ENCODE data around the gene TRAPPC8.

GRCh38 chr18:31983020-31983419 lies 40.1 kb upstream of the TRAPPC8 start:
- TF ChIP-seq, protein P1, sequence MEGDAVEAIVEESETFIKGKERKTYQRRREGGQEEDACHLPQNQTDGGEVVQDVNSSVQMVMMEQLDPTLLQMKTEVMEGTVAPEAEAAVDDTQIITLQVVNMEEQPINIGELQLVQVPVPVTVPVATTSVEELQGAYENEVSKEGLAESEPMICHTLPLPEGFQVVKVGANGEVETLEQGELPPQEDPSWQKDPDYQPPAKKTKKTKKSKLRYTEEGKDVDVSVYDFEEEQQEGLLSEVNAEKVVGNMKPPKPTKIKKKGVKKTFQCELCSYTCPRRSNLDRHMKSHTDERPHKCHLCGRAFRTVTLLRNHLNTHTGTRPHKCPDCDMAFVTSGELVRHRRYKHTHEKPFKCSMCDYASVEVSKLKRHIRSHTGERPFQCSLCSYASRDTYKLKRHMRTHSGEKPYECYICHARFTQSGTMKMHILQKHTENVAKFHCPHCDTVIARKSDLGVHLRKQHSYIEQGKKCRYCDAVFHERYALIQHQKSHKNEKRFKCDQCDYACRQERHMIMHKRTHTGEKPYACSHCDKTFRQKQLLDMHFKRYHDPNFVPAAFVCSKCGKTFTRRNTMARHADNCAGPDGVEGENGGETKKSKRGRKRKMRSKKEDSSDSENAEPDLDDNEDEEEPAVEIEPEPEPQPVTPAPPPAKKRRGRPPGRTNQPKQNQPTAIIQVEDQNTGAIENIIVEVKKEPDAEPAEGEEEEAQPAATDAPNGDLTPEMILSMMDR (IDR thresholded peaks at IDR 0.05) = no peak
- TF ChIP-seq EZH2 (IDR thresholded peaks at IDR 0.05) (no peak), EZH2phosphoT487 (IDR thresholded peaks at IDR 0.05) (no peak)

All from neural progenitor cell (in vitro differentiated cells).